Mesendoderm (in vitro differentiated cells): ENCODE measurements around the gene NSUN2.

Source experiments
- DNase-seq: peaks from one replicate; pipeline ENCODE4 v3.0.0; 2013
- H2AK5ac ChIP-seq: 2 replicates; pipeline ENCODE4 v1.6.1; 2013; ENCODE audit warnings: low read length, inconsistent platforms
- H2BK120ac ChIP-seq: 2 replicates; pipeline ENCODE4 v1.6.1; 2013; ENCODE audit warnings: low read depth, mild to moderate bottlenecking, low read length, moderate library complexity, mixed read lengths
- H2BK15ac ChIP-seq: replicated peaks from 2 replicates; pipeline ENCODE4 v1.6.1; 2013; ENCODE audit warnings: low read depth, mild to moderate bottlenecking, moderate library complexity
- H2BK5ac ChIP-seq: 2 replicates; pipeline ENCODE4 v1.6.1; 2013; ENCODE audit warnings: low read length, inconsistent platforms
- H3K18ac ChIP-seq: 2 replicates; pipeline ENCODE4 v1.6.1; 2013; ENCODE audit warnings: mild to moderate bottlenecking, low read length, mixed read lengths
- H3K23ac ChIP-seq: one replicate; pipeline ENCODE4 v1.6.1; 2013; ENCODE audit warnings: low read length
- H3K27ac ChIP-seq: 2 replicates; pipeline ENCODE4 v1.5.1; 2013; ENCODE audit warnings: low read depth, mild to moderate bottlenecking, inconsistent platforms, low read length, moderate library complexity
- H3K27me3 ChIP-seq: 2 replicates; pipeline ENCODE4 v1.6.1; 2013; ENCODE audit warnings: low read length, control low read depth, mild to moderate bottlenecking, inconsistent platforms; ENCODE audit not compliant: insufficient read depth, poor library complexity
- H3K36me3 ChIP-seq: 2 replicates; pipeline ENCODE4 v1.6.1; 2013; ENCODE audit warnings: low read length, inconsistent platforms; ENCODE audit not compliant: control insufficient read depth, insufficient read depth
- H3K4ac ChIP-seq: one replicate; pipeline ENCODE4 v1.6.1; 2013; ENCODE audit warnings: low read depth, mild to moderate bottlenecking, low read length, moderate library complexity
- H3K4me1 ChIP-seq: 2 replicates; pipeline ENCODE4 v1.6.1; 2013; ENCODE audit warnings: low read depth, low read length, inconsistent platforms; ENCODE audit not compliant: control insufficient read depth
- H3K4me2 ChIP-seq: 2 replicates; pipeline ENCODE4 v1.6.1; 2013; ENCODE audit warnings: low read length
- H3K4me3 ChIP-seq: 2 replicates; pipeline ENCODE4 v1.5.1; 2013; ENCODE audit warnings: mild to moderate bottlenecking, low read length
- H3K56ac ChIP-seq: one replicate; pipeline ENCODE4 v1.6.1; 2013; ENCODE audit warnings: low read length
- H3K79me1 ChIP-seq: 2 replicates; pipeline ENCODE4 v1.6.1; 2013; ENCODE audit warnings: low read length, inconsistent platforms
- H3K79me2 ChIP-seq: 2 replicates; pipeline ENCODE4 v1.6.1; 2013; ENCODE audit warnings: mild to moderate bottlenecking, low read length; ENCODE audit not compliant: control insufficient read depth, insufficient read depth
- H3K9ac ChIP-seq: 2 replicates; pipeline ENCODE4 v1.6.1; 2013; ENCODE audit warnings: low read length, inconsistent platforms
- H4K5ac ChIP-seq: one replicate; pipeline ENCODE4 v1.6.1; 2013; ENCODE audit warnings: low read length
- H4K8ac ChIP-seq: one replicate; pipeline ENCODE4 v1.6.1; 2013; ENCODE audit warnings: low read depth, mild to moderate bottlenecking, control low read depth, low read length, moderate library complexity
- WGBS: extraction: QIAGEN DNeasy Blood & Tissue Kit; methylation state at CpG from one replicate; pipeline ENCODE4 v1.1.7; 2013; ENCODE audit warnings: low lambda C conversion rate, missing lambda C conversion rate; ENCODE audit not compliant: insufficient coverage; ENCODE audit errors: extremely low coverage; 5-methylcytosine and 5-hydroxymethylcytosine counted together

NSUN2 gene

GRCh38 chr5:6568889-6569288 is 64.0 kb downstream of the NSUN2 start:
- Histone ChIP-seq H2BK5ac (no peak overlapping the region), H3K79me2 (no peaks in the 10 kb centered on the region), H3K27me3 (no peaks in the 10 kb centered on the region), H3K4me3 (no peak overlapping the region), H3K9ac (no peak overlapping the region), H3K23ac (no peak overlapping the region), H3K56ac (no peak overlapping the region), H2BK15ac (no peak overlapping the region), H3K4ac (no peak overlapping the region), H3K18ac (no peak overlapping the region), H3K27ac (no peak overlapping the region), H2AK5ac (no peak overlapping the region), H3K4me1 (no peaks in the 10 kb centered on the region), H3K4me2 (no peak overlapping the region), H4K8ac (no peak overlapping the region), H4K5ac (no peak overlapping the region), H2BK120ac (no peak overlapping the region), H3K79me1 (no peaks in the 10 kb centered on the region), H3K36me3 (no peaks in the 10 kb centered on the region)
- no CpG with 5 or more reads among the region's 6 CpGs for WGBS
- no peak for DNase-seq

DNA sequence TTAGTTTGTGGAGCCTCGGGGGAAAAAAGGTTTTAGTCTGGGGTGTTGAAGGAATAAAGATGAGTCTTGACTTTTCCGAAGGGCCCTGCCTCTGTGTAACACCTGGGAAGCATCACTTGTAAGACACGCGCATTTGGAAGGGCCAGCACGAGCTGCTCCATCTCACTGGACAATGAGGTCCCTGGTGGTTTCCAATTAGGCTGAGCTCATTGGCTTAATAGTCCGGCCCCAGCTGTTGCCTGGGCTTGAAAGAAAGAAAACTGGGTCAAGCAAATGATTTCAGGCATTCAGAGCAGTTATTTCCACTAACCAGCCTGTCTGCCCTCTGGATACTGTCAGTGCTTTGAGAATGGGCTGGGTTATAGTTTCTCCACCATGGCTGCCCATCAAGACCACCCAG is 64.5 kb downstream of the NSUN2 start:
- no CpG with 5 or more reads among the region's 6 CpGs for WGBS
- H3K79me1 ChIP-seq = no peaks in the 10 kb centered on the region
- H2BK5ac ChIP-seq = no peak overlapping the region
- DNase-seq = no peak
- no peak overlapping the region for H4K5ac ChIP-seq
- H3K4ac ChIP-seq = no peak overlapping the region
- no peak overlapping the region for H3K18ac ChIP-seq
- no peak overlapping the region for H4K8ac ChIP-seq
- H2BK120ac ChIP-seq = no peak overlapping the region
- H3K9ac ChIP-seq = no peak overlapping the region
- H3K27me3 ChIP-seq = no peaks in the 10 kb centered on the region
- H3K4me1 ChIP-seq = no peaks in the 10 kb centered on the region
- no peaks in the 10 kb centered on the region for H3K36me3 ChIP-seq
- H3K27ac ChIP-seq = no peak overlapping the region
- H3K4me3 ChIP-seq = no peak overlapping the region
- no peak overlapping the region for H3K4me2 ChIP-seq
- no peaks in the 10 kb centered on the region for H3K79me2 ChIP-seq
- H2AK5ac ChIP-seq = no peak overlapping the region
- H3K56ac ChIP-seq = no peak overlapping the region
- no peak overlapping the region for H2BK15ac ChIP-seq
- H3K23ac ChIP-seq = no peak overlapping the region

DNA sequence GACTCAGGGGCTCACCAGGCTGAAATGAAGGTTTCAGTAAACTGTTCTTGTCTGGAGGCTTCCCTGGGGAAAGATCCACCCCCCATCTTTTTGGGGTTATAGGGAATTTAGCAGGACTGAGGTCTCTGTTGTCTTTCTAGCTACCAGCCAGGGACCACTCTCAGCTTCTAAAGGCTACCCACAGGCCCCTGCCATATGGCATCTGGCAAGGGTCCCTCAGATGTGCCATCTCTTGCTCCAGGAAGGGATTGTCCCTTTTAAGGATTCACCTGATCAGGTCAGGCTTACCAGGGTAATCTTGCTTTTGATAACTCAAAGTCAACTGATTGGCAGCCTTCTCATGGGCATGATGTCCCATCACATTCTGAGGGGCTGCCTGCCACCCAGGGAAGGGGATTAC is 65.0 kb downstream of the NSUN2 start:
- no peak overlapping the region for H3K23ac ChIP-seq
- no peak overlapping the region for H4K5ac ChIP-seq
- DNase-seq = no peak
- no peak overlapping the region for H4K8ac ChIP-seq
- H3K56ac ChIP-seq = no peak overlapping the region
- H3K4me3 ChIP-seq = no peak overlapping the region
- H3K27me3 ChIP-seq = no peaks in the 10 kb centered on the region
- H2BK120ac ChIP-seq = no peak overlapping the region
- no peak overlapping the region for H2BK15ac ChIP-seq
- H2BK5ac ChIP-seq = no peak overlapping the region
- no peak overlapping the region for H3K4ac ChIP-seq
- H3K79me2 ChIP-seq = no peaks in the 10 kb centered on the region
- no peak overlapping the region for H3K4me2 ChIP-seq
- H3K36me3 ChIP-seq = no peaks in the 10 kb centered on the region
- H2AK5ac ChIP-seq = no peak overlapping the region
- H3K79me1 ChIP-seq = no peaks in the 10 kb centered on the region
- H3K4me1 ChIP-seq = no peaks in the 10 kb centered on the region
- no peak overlapping the region for H3K9ac ChIP-seq
- H3K27ac ChIP-seq = no peak overlapping the region
- no peak overlapping the region for H3K18ac ChIP-seq

GRCh38 chr5:6567068-6567467 is 65.8 kb downstream of the NSUN2 start:
- Histone ChIP-seq H4K5ac (no peak overlapping the region), H4K8ac (no peak overlapping the region), H3K9ac (no peak overlapping the region), H2BK15ac (no peak overlapping the region), H2BK5ac (no peak overlapping the region), H3K4me2 (no peak overlapping the region), H3K27ac (no peak overlapping the region), H3K4me3 (no peak overlapping the region), H3K4ac (no peak overlapping the region), H3K4me1 (no peaks in the 10 kb centered on the region), H2AK5ac (no peak overlapping the region), H3K18ac (no peak overlapping the region), H3K79me2 (no peaks in the 10 kb centered on the region), H3K36me3 (no peaks in the 10 kb centered on the region), H3K23ac (no peak overlapping the region), H3K79me1 (no peaks in the 10 kb centered on the region), H3K56ac (no peak overlapping the region), H2BK120ac (no peak overlapping the region), H3K27me3 (no peaks in the 10 kb centered on the region)
- DNase-seq = no peak
- WGBS = no CpG with 5 or more reads among the region's 4 CpGs

GRCh38 chr5:6565492-6565891 is 67.4 kb downstream of the NSUN2 start:
- H2BK120ac ChIP-seq = no peak overlapping the region
- no CpG with 5 or more reads among the region's 3 CpGs for WGBS
- no peak overlapping the region for H3K4ac ChIP-seq
- no peaks in the 10 kb centered on the region for H3K36me3 ChIP-seq
- H3K56ac ChIP-seq = no peak overlapping the region
- H3K4me3 ChIP-seq = no peak overlapping the region
- no peaks in the 10 kb centered on the region for H3K27me3 ChIP-seq
- H3K23ac ChIP-seq = no peak overlapping the region
- H2BK5ac ChIP-seq = no peak overlapping the region
- H2BK15ac ChIP-seq = no peak overlapping the region
- H3K9ac ChIP-seq = no peak overlapping the region
- H2AK5ac ChIP-seq = no peak overlapping the region
- no peak overlapping the region for H3K18ac ChIP-seq
- no peak overlapping the region for H4K5ac ChIP-seq
- no peak for DNase-seq
- no peak overlapping the region for H3K27ac ChIP-seq
- no peak overlapping the region for H3K4me2 ChIP-seq
- H3K79me1 ChIP-seq = no peaks in the 10 kb centered on the region
- H4K8ac ChIP-seq = no peak overlapping the region
- H3K4me1 ChIP-seq = no peaks in the 10 kb centered on the region
- no peaks in the 10 kb centered on the region for H3K79me2 ChIP-seq

GRCh38 chr5:6557807-6558575 is 74.9 kb downstream of the NSUN2 start:
- Histone ChIP-seq H2BK15ac (no peak overlapping the region), H3K23ac (no peak overlapping the region), H4K8ac (no peak overlapping the region), H3K27ac (no peak overlapping the region), H3K79me1 (no peaks in the 10 kb centered on the region), H3K4me3 (no peak overlapping the region), H2BK120ac (no peak overlapping the region), H3K36me3 (no peaks in the 10 kb centered on the region), H3K56ac (no peak overlapping the region), H3K4me1 (no peaks in the 10 kb centered on the region), H4K5ac (no peak overlapping the region), H3K79me2 (no peaks in the 10 kb centered on the region), H2AK5ac (no peak overlapping the region), H3K27me3 (no peaks in the 10 kb centered on the region), H3K4me2 (no peak overlapping the region), H3K9ac (no peak overlapping the region), H2BK5ac (no peak overlapping the region), H3K4ac (no peak overlapping the region), H3K18ac (no peak overlapping the region)
- DNase-seq = no peak
- no CpG with 5 or more reads among the region's 6 CpGs for WGBS
